ENCODE results near the gene SLC35F1. TPM values are rescaled to one million over a fixed set of nuclear protein-coding genes. Genes with fewer than 3 reads are reported as not detected.
A peak's percentile ranks its signal among the peaks of the same experiment; 100 is the strongest.

Gene SLC35F1
- total RNA-seq, 1 experiment from 2014 or later, result not detected

DNA sequence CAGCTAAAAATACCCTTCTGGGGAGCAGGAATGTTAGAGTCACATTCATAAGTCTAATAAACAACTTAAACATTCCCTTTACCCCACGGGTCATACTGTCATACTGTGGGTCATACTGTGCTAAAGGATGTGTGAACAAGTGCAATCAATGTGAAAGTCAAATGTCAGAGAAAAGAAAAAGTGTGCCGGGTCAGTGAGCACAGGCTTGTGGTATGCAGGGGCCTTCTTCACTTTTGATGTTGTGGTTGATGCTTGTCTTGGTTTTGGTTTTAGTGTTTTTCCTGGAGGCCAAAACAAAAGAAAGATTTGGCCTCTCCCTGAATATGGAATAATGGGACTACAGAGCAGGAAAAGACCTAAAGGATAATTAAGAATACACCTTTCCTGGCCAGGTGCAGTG, 373.1 kb downstream of the SLC35F1 start:
- no peak for TF ChIP-seq EZH2 (IDR thresholded peaks at IDR 0.05; ENCODE audit: low read depth)
- TF ChIP-seq, protein P1, sequence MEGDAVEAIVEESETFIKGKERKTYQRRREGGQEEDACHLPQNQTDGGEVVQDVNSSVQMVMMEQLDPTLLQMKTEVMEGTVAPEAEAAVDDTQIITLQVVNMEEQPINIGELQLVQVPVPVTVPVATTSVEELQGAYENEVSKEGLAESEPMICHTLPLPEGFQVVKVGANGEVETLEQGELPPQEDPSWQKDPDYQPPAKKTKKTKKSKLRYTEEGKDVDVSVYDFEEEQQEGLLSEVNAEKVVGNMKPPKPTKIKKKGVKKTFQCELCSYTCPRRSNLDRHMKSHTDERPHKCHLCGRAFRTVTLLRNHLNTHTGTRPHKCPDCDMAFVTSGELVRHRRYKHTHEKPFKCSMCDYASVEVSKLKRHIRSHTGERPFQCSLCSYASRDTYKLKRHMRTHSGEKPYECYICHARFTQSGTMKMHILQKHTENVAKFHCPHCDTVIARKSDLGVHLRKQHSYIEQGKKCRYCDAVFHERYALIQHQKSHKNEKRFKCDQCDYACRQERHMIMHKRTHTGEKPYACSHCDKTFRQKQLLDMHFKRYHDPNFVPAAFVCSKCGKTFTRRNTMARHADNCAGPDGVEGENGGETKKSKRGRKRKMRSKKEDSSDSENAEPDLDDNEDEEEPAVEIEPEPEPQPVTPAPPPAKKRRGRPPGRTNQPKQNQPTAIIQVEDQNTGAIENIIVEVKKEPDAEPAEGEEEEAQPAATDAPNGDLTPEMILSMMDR (conservative IDR thresholded peaks at IDR 0.05), result no peak
- no peak overlapping the region for H3K4me3 ChIP-seq
- no peaks in the 10 kb centered on the region for H3K36me3 ChIP-seq (ENCODE audit: low read depth)
- POLR2A ChIA-PET (ENCODE audit: unreplicated experiment), result no interaction called here
- CTCF ChIA-PET, result no interaction called here
- no peaks in the 10 kb centered on the region for H3K9me2 ChIP-seq (ENCODE audit: insufficient read depth)
- no peaks in the 10 kb centered on the region for H4K20me1 ChIP-seq (ENCODE audit: insufficient read depth)
- H3K9me3 ChIP-seq (ENCODE audit: insufficient read depth, low read depth), result no peaks in the 10 kb centered on the region
- H3F3A ChIP-seq (ENCODE audit: insufficient read depth, low read depth), result no peaks in the 10 kb centered on the region
- DNase-seq, result no peak
- no peaks in the 10 kb centered on the region for H3K27me3 ChIP-seq (ENCODE audit: insufficient read depth, low read depth)
- H3K4me1 ChIP-seq (replicated peaks; ENCODE audit: insufficient read depth), result no peaks in the 10 kb centered on the region
- H2AFZ ChIP-seq, result no peak overlapping the region
- intact Hi-C loops (cut with micrococcal nuclease; ENCODE audit: unreplicated experiment), result loop anchor here (5.0 kb wide), 3 partner anchors 227 to 832 kb away; no protein-coding TSS in a partner anchor
- no peaks in the 10 kb centered on the region for H3K79me2 ChIP-seq (ENCODE audit: low read depth)
- H3K4me2 ChIP-seq, result no peak overlapping the region
- no TSS peak for BruUV-seq (replicated peaks)
- no peak overlapping the region for H3K27ac ChIP-seq

DNA sequence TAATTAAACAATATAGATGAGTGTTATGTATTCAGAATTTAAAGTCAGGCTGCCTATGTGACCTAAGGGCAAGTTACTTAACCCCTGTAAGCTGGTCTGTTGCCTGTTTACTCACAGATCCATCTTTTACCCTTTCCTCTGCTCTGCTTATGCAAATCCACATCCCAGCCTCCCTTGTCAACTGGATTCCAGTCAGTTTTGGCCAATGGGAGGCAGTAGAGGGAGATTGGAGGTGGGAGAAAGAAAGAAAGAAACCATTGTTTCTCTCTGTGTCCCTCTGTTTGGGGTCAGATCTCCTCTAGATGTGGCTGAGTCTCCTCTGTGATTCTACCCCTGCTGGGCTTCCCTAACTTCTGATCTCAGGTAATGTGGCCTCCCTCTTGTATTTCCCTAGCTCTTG, 374.2 kb downstream of the SLC35F1 start:
- intact Hi-C loops (cut with micrococcal nuclease; ENCODE audit: unreplicated experiment), result loop anchor here (5.0 kb wide), 3 partner anchors 226 to 831 kb away; no protein-coding TSS in a partner anchor

DNA sequence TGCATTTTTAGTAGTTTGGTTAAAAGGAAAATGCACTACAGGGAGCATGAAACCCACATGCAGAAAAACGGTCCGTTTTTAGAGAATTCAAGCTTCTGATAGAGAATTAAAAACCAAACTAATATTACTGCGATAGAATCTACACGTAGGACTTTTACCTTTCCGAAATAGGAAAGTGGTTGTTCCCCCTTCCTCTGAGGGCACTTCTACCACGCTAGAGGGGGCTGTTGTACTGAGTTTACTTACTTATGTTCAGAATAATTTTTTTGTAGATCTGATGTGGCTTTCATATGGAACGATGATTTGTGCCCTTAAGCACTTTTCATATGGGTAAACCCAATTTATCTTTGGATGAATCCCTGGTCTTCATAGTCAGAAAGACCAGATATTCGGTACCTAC, 376.7 kb downstream of the SLC35F1 start:
- Histone ChIP-seq H3K27me3 (ENCODE audit: insufficient read depth, low read depth) (no peaks in the 10 kb centered on the region), H3K4me1 (replicated peaks; ENCODE audit: insufficient read depth) (no peaks in the 10 kb centered on the region), H3F3A (ENCODE audit: insufficient read depth, low read depth) (no peaks in the 10 kb centered on the region), H3K4me2 (peak overlapping the region; percentile 45), H3K79me2 (ENCODE audit: low read depth) (no peaks in the 10 kb centered on the region), H3K9me2 (ENCODE audit: insufficient read depth) (no peaks in the 10 kb centered on the region), H3K9me3 (ENCODE audit: insufficient read depth, low read depth) (no peaks in the 10 kb centered on the region), H3K36me3 (ENCODE audit: low read depth) (no peaks in the 10 kb centered on the region), H2AFZ (0 out of 2 replicates have a peak overlapping the region, but pooled peaks have one; percentile 15), H3K27ac (no peak overlapping the region), H3K4me3 (no peak overlapping the region), H4K20me1 (ENCODE audit: insufficient read depth) (no peaks in the 10 kb centered on the region)
- intact Hi-C loops (cut with micrococcal nuclease; ENCODE audit: unreplicated experiment), result loop anchor here (2.0 to 5.0 kb wide), 5 partner anchors 224 to 829 kb away; no protein-coding TSS in a partner anchor
- no TSS peak for BruUV-seq (replicated peaks)
- ChIA-PET POLR2A (ENCODE audit: unreplicated experiment) (no interaction called here), CTCF (no interaction called here)
- DNase-seq, result peak; percentile 2 to 66
- TF ChIP-seq EZH2 (IDR thresholded peaks at IDR 0.05; ENCODE audit: low read depth), result no peak
- TF ChIP-seq, protein P1 (conservative IDR thresholded peaks at IDR 0.05), result peak; percentile 89

More for the DNA sequence above, 374.2 kb downstream of the SLC35F1 start:
- Histone ChIP-seq H3K27ac (no peak overlapping the region), H3K4me2 (no peak overlapping the region), H3K9me2 (ENCODE audit: insufficient read depth) (no peaks in the 10 kb centered on the region), H4K20me1 (ENCODE audit: insufficient read depth) (no peaks in the 10 kb centered on the region), H3K4me3 (no peak overlapping the region), H3K9me3 (ENCODE audit: insufficient read depth, low read depth) (no peaks in the 10 kb centered on the region), H3K36me3 (ENCODE audit: low read depth) (no peaks in the 10 kb centered on the region), H3F3A (ENCODE audit: insufficient read depth, low read depth) (no peaks in the 10 kb centered on the region), H2AFZ (no peak overlapping the region), H3K79me2 (ENCODE audit: low read depth) (no peaks in the 10 kb centered on the region), H3K4me1 (replicated peaks; ENCODE audit: insufficient read depth) (no peaks in the 10 kb centered on the region), H3K27me3 (ENCODE audit: insufficient read depth, low read depth) (no peaks in the 10 kb centered on the region)
- no TSS peak for BruUV-seq (replicated peaks)
- POLR2A ChIA-PET (ENCODE audit: unreplicated experiment), result no interaction called here
- CTCF ChIA-PET, result no interaction called here
- DNase-seq, result no peak
- TF ChIP-seq, protein P1 (conservative IDR thresholded peaks at IDR 0.05), result no peak
- TF ChIP-seq EZH2 (IDR thresholded peaks at IDR 0.05; ENCODE audit: low read depth), result no peak

Measured in PC-9 (cell line).